GM12892 (cell line): Measurements from ENCODE around the gene BORCS5.

Experiments used
- POLR2A ChIP-seq: IDR thresholded peaks from 2 replicates; pipeline ENCODE4 v1.6.1; 2011; ENCODE audit warnings: low read depth, low read length, control low read depth
- POLR2AphosphoS5 ChIP-seq: IDR thresholded peaks from 2 replicates; pipeline ENCODE4 v1.6.1; 2011; ENCODE audit warnings: low read depth, low read length, control low read depth
- TAF1 ChIP-seq: IDR thresholded peaks from 2 replicates; pipeline ENCODE4 v1.6.1; 2011; ENCODE audit warnings: low read depth, mild to moderate bottlenecking, control low read depth, low read length, borderline replicate concordance

GRCh38 chr12:12315838-12316237 lies 41.0 kb upstream of the BORCS5 start:
- no peak for TF ChIP-seq POLR2A
- no peak for TF ChIP-seq TAF1
- TF ChIP-seq POLR2AphosphoS5 = no peak
